Measurements from ENCODE around the gene CCDC142.
"Not testable (repeated sequence)": the region's sequence is repeated elsewhere in the genome, so short reads cannot be mapped to it uniquely, and the experiment has no call there.

The CCDC142 gene

GRCh38 chr2:74481431-74481830 is 1.4 kb downstream of the CCDC142 start:
- intact Hi-C loops (cut with micrococcal nuclease) = no loop called here

GRCh38 chr2:74474899-74475298 is 7.9 kb downstream of the CCDC142 start:
- Mint-ChIP-seq H3K4me1 (ENCODE audit: low read depth) (peaks cover 49% of the 10 kb centered on the region), H3K36me3 (ENCODE audit: low read depth) (peaks cover 65% of the 10 kb centered on the region), H3K27ac (peak overlapping the region; percentile 50), H3K4me3 (no peak overlapping the region), H3K27me3 (no peaks in the 10 kb centered on the region), H3K9me3 (no peaks in the 10 kb centered on the region)
- intact Hi-C loops (cut with micrococcal nuclease) = no loop called here

More at GRCh38 chr2:74481431-74481830, 1.4 kb downstream of the CCDC142 start:
- no peaks in the 10 kb centered on the region for H3K27me3 Mint-ChIP-seq
- peak overlapping the region; percentile 89 for H3K27ac Mint-ChIP-seq
- H3K4me3 Mint-ChIP-seq = peak overlapping the region; percentile 97
- H3K36me3 Mint-ChIP-seq (ENCODE audit: low read depth) = peaks cover 70% of the 10 kb centered on the region
- H3K9me3 Mint-ChIP-seq = no peaks in the 10 kb centered on the region
- peaks cover 57% of the 10 kb centered on the region for H3K4me1 Mint-ChIP-seq (ENCODE audit: low read depth)

- intact Hi-C loops (cut with micrococcal nuclease) = no loop called here
- H3K4me3 Mint-ChIP-seq = no peak overlapping the region
These were observed 8.3 kb downstream of the CCDC142 start for GRCh38 chr2:74474481-74474880.

DNA sequence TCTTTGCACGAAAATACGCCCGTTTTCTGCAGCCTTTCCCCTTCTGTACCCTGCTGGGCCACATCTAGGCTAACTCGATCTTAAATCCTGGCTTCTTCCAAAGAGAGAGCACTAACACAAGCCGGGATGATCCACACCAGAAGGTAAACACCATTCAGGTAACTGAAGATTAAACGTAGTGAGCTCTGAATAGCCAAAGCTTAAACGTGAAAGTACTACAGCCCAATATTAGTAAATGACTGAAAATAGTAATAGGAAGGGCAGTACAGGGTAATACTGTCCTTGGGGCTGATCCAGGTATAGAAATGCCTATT is 9.9 kb downstream of the CCDC142 start:
- Mint-ChIP-seq H3K27me3 (no peaks in the 10 kb centered on the region), H3K4me1 (ENCODE audit: low read depth) (peaks cover 43% of the 10 kb centered on the region), H3K27ac (peak overlapping the region; percentile 97), H3K4me3 (peak overlapping the region; percentile 96), H3K36me3 (ENCODE audit: low read depth) (peaks cover 52% of the 10 kb centered on the region), H3K9me3 (no peaks in the 10 kb centered on the region)
- intact Hi-C loops (cut with micrococcal nuclease) = loop anchor here (1.0 kb wide), 2 partner anchors 9 to 15 kb away; partner anchors contain the start of genes CCDC142 and WBP1

More at GRCh38 chr2:74474481-74474880, 8.3 kb downstream of the CCDC142 start:
- H3K27ac Mint-ChIP-seq = peak overlapping the region; percentile 50
- H3K27me3 Mint-ChIP-seq = no peaks in the 10 kb centered on the region
- H3K36me3 Mint-ChIP-seq (ENCODE audit: low read depth) = peaks cover 64% of the 10 kb centered on the region
- H3K4me1 Mint-ChIP-seq (ENCODE audit: low read depth) = peaks cover 49% of the 10 kb centered on the region
- H3K9me3 Mint-ChIP-seq = no peaks in the 10 kb centered on the region

GRCh38 chr2:74472086-74472944 is 10.5 kb downstream of the CCDC142 start, which contains the start of gene MRPL53:
Gene MRPL53 (minus strand): TSS chr2:74472680. CDS start chr2:74472660, 20 bp downstream.
- Mint-ChIP-seq H3K4me3 (peak within 1 kb of the TSS; percentile 96), H3K9me3 (no peaks in the 10 kb centered on the region), H3K4me1 (ENCODE audit: low read depth) (peaks cover 37% of the 10 kb centered on the region), H3K36me3 (ENCODE audit: low read depth) (peaks cover 46% of the 10 kb centered on the region), H3K27ac (peak within 1 kb of the TSS; percentile 97), H3K27me3 (no peaks in the 10 kb centered on the region)
- intact Hi-C loops (cut with micrococcal nuclease) = loop anchor here (1.0 kb wide), 2 partner anchors 10 to 14 kb away; partner anchors contain the start of genes CCDC142 and WBP1

DNA sequence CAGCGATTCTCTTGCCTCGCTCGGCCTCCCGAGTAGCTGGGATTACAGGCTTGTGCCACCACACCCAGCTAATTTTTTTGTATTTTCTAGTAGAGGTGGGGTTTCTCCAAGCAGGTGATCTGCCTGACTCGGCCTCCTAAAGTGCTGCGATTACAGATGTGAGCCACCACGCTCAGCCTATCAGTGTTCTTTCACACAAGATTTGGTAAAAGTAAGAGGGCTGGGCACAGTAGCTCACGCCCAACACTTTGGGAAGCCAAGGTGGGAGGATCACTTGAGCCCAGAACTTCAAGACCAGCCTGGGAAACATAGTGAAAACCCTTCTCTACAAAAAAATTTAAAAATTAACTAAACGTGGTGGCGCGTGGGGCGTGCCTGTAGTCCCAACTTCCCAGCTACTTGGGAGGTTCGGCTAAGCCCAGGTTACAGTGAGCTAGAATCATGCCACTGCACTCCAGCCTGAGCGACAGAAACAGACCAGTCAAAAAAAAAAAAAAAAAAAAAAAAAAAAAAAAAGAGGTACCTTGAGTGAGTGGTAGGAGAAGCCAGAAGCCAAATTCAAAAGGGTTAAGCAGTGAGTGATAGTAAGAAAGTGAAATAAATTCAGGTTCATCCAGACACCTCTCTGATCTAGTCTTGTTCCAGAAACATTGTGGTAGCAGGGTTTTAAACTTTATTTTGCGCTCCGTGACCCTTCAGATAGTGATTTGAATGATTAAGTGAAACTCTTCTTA is 11.3 kb downstream of the CCDC142 start:
- Mint-ChIP-seq H3K27ac (peak overlapping the region; percentile 97), H3K9me3 (no peaks in the 10 kb centered on the region), H3K4me1 (ENCODE audit: low read depth) (peaks cover 29% of the 10 kb centered on the region), H3K36me3 (ENCODE audit: low read depth) (peaks cover 44% of the 10 kb centered on the region), H3K27me3 (no peaks in the 10 kb centered on the region), H3K4me3 (peak overlapping the region; percentile 96)
- intact Hi-C loops (cut with micrococcal nuclease) = loop anchor here (1.0 kb wide), 2 partner anchors 11 to 13 kb away; partner anchors contain the start of genes CCDC142 and WBP1

GRCh38 chr2:74470742-74471141 is 12.1 kb downstream of the CCDC142 start:
- peak overlapping the region; percentile 97 for H3K27ac Mint-ChIP-seq
- H3K4me3 Mint-ChIP-seq; H3K27me3 Mint-ChIP-seq; intact Hi-C loops (cut with micrococcal nuclease); H3K9me3 Mint-ChIP-seq: not testable (repeated sequence)
- H3K36me3 Mint-ChIP-seq (ENCODE audit: low read depth) = peaks cover 41% of the 10 kb centered on the region
- peaks cover 29% of the 10 kb centered on the region for H3K4me1 Mint-ChIP-seq (ENCODE audit: low read depth)

DNA sequence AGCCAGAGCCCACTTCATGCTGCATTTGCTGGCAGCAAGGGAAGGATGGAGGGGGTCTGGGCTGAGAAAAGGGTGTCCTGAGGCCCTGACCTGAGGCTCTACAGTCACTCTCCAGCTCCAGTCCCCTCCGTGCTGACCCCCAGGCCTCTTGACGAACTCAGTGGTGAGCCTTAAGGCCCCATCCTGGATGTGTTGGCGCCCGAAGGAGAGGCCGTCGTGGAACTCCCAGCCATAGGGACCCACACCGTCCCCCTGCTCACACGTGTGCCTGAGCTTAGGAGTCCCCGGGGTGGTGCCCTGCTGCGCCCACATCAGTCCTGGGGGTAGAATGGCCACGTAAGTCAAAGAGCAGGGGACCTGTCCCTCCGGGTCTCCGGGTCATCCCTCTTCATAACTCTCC is 18.4 kb downstream of the CCDC142 start:
- intact Hi-C loops (cut with micrococcal nuclease) = no loop called here
- H3K4me3 Mint-ChIP-seq = peak overlapping the region; percentile 98
- peaks cover 29% of the 10 kb centered on the region for H3K4me1 Mint-ChIP-seq (ENCODE audit: low read depth)
- H3K27ac Mint-ChIP-seq = peak overlapping the region; percentile 98
- H3K27me3 Mint-ChIP-seq = no peaks in the 10 kb centered on the region
- peaks cover 48% of the 10 kb centered on the region for H3K36me3 Mint-ChIP-seq (ENCODE audit: low read depth)
- no peaks in the 10 kb centered on the region for H3K9me3 Mint-ChIP-seq

GRCh38 chr2:74462786-74463105 is 20.1 kb downstream of the CCDC142 start:
- intact Hi-C loops (cut with micrococcal nuclease) = no loop called here
- Mint-ChIP-seq H3K9me3 (no peaks in the 10 kb centered on the region), H3K27me3 (no peaks in the 10 kb centered on the region), H3K4me1 (ENCODE audit: low read depth) (peaks cover 39% of the 10 kb centered on the region), H3K27ac (no peak overlapping the region), H3K36me3 (ENCODE audit: low read depth) (peaks cover 58% of the 10 kb centered on the region), H3K4me3 (no peak overlapping the region)

DNA sequence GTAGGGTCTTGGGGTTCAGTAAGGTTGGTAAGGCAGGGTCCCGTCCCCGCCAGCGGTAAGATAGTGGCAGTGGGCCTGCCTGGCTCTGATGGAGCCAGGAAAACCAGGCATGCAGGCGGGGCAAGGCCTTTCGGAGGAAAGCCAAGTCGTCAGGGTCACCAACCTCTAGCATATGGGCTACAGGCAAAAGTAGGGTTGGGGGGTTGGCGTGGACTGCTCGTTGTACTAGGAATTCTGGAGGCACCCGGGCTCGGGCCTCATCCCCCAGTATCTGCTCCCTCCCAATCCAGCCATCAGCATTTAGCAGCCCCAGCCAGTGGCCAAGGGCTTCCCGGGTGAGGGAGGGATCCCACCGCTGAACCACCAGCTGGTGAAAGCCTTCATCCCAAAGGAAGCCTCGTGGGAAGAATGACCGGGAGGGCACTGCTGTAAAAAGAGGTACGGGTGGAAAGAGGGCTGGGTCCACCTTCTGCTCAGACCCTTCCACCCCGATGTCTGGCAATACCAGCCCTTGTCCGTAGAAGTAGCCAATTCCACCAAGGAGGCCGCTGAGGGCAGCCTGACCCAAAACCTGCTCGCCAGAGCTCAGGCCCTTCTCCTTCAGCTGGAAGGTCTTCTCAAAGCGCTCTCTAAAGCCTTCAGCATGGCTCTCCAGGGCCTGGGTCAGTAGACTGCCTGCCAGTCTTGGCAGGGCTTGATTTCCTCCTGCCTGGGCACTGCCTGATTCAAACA is 20.6 kb downstream of the CCDC142 start:
- peaks cover 63% of the 10 kb centered on the region for H3K36me3 Mint-ChIP-seq (ENCODE audit: low read depth)
- H3K9me3 Mint-ChIP-seq = no peaks in the 10 kb centered on the region
- peaks cover 44% of the 10 kb centered on the region for H3K4me1 Mint-ChIP-seq (ENCODE audit: low read depth)
- no peaks in the 10 kb centered on the region for H3K27me3 Mint-ChIP-seq
- no peak overlapping the region for H3K27ac Mint-ChIP-seq
- intact Hi-C loops (cut with micrococcal nuclease) = no loop called here
- no peak overlapping the region for H3K4me3 Mint-ChIP-seq

GRCh38 chr2:74461187-74462053 is 21.4 kb downstream of the CCDC142 start:
- Mint-ChIP-seq H3K4me3 (no peak overlapping the region), H3K27ac (no peak overlapping the region), H3K4me1 (ENCODE audit: low read depth) (peaks cover 52% of the 10 kb centered on the region), H3K36me3 (ENCODE audit: low read depth) (peaks cover 71% of the 10 kb centered on the region), H3K9me3 (no peaks in the 10 kb centered on the region), H3K27me3 (no peaks in the 10 kb centered on the region)
- intact Hi-C loops (cut with micrococcal nuclease) = no loop called here

DNA sequence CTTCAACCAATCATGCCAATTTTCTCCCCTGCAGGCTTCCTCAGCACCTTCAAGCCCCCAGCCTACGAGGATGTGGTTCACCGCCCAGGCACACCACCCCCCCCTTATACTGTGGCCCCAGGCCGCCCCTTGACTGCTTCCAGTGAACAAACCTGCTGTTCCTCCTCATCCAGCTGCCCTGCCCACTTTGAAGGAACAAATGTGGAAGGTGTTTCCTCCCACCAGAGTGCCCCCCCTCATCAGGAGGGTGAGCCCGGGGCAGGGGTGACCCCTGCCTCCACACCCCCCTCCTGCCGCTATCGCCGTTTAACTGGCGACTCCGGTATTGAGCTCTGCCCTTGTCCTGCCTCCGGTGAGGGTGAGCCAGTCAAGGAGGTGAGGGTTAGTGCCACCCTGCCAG is 22.6 kb downstream of the CCDC142 start:
- Mint-ChIP-seq H3K4me1 (ENCODE audit: low read depth) (peaks cover 65% of the 10 kb centered on the region), H3K27ac (peak overlapping the region; percentile 41), H3K36me3 (ENCODE audit: low read depth) (peaks cover 79% of the 10 kb centered on the region)
- H3K9me3 Mint-ChIP-seq; H3K4me3 Mint-ChIP-seq; intact Hi-C loops (cut with micrococcal nuclease); H3K27me3 Mint-ChIP-seq: not testable (repeated sequence)

GRCh38 chr2:74459503-74460118 is 23.2 kb downstream of the CCDC142 start:
- H3K9me3 Mint-ChIP-seq; intact Hi-C loops (cut with micrococcal nuclease); H3K27me3 Mint-ChIP-seq: not testable (repeated sequence)
- Mint-ChIP-seq H3K4me1 (ENCODE audit: low read depth) (peaks cover 68% of the 10 kb centered on the region), H3K27ac (peak overlapping the region; percentile 41), H3K4me3 (peak overlapping the region; percentile 35), H3K36me3 (ENCODE audit: low read depth) (peaks cover 78% of the 10 kb centered on the region)
